Stomach smooth muscle (tissue), 2 donors: ENCODE data around the gene TBK1.

Source experiments
- H3K27ac ChIP-seq: one replicate; pipeline ENCODE4 v1.7.0; 2013; ENCODE audit warnings: mild to moderate bottlenecking, low read length, inconsistent platforms
- H3K27me3 ChIP-seq, 2 donors: one replicate each; pipeline ENCODE4 v1.7.0; 2013; ENCODE audit warnings: low read length in 2 of 2; ENCODE audit not compliant: insufficient read depth in 2 of 2, control insufficient read depth in 1 of 2
- H3K36me3 ChIP-seq, 2 donors: one replicate each; pipeline ENCODE4 v1.7.0; 2013; ENCODE audit warnings: low read length in 2 of 2; ENCODE audit not compliant: control insufficient read depth in 2 of 2, insufficient read depth in 2 of 2
- H3K4me1 ChIP-seq: one replicate; pipeline ENCODE4 v1.7.0; 2013; ENCODE audit warnings: low read length; ENCODE audit not compliant: control insufficient read depth, insufficient read depth
- H3K4me3 ChIP-seq, 2 donors: one replicate each; pipeline ENCODE4 v1.7.0; 2013; ENCODE audit warnings: low read length in 2 of 2
- H3K9ac ChIP-seq, 2 donors: one replicate each; pipeline ENCODE4 v1.7.0; 2013; ENCODE audit warnings: low read length in 2 of 2, mild to moderate bottlenecking in 1 of 2
- H3K9me3 ChIP-seq, 2 donors: one replicate each; pipeline ENCODE4 v1.7.0; 2013; ENCODE audit warnings: low read length in 2 of 2; ENCODE audit not compliant: control insufficient read depth in 2 of 2
- donor health status: healthy.
- donor health status: Pancreatic carcinoma.

The TBK1 gene

DNA sequence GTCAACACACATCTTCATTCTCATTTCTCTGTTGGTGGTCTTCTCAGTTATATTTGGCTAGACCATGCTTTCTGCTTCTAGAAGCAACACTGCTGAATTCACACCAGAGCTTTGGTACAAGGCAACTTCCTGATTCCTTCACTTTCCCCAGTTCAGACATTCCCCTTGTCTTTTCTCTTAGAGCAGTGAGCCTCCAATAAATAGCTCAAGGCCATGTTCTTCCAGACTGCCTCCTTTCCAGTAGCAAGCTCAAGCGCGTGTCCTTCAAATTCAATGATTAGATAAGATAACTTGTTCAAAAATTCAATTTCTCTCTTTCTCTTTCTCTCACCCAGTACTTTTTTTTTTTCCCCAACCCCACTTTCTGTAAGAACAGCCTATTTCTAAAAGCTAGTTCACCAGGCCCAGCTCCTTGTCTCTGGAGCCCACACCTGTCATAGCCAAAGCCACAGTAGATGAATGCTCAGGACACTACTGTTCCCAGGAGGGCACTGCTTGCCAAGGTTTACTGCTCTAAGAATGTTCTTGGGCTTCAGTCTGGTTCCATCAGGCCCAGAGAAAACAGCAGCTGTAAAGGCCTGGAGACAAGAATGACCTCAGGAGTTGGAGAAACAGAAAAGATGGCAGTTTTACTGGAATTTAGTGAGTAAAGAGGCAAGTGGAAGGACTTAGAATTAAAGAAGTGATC is 17.7 kb downstream of the TBK1 start:
- Histone ChIP-seq H3K9ac (no peak overlapping the region), H3K9me3 (no peaks in the 10 kb centered on the region), H3K4me1 (no peaks in the 10 kb centered on the region), H3K4me3 (no peak overlapping the region), H3K36me3 (peaks cover 24 to 54% of the 10 kb centered on the region in 2 donors), H3K27ac (no peak overlapping the region), H3K27me3 (no peaks in the 10 kb centered on the region)

DNA sequence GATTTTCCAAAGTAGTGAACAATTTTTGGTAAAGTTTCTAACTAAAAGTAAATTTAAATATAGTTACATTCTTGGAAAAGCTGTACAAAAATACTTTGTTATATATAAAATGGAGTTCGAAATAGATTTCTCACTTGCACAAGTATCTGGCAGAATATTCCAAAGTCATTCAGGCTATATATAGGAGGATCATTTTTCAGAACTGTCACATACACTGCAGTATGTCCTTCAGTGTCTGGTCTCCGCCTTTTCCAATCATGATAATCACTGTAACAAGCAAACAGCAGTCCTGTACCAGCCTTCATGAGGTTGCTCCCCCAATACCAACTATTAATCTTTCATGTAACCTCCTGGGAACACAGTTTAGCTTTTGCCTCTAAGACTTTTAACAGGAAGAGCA is 18.6 kb downstream of the TBK1 start:
- no peaks in the 10 kb centered on the region for H3K27me3 ChIP-seq
- no peaks in the 10 kb centered on the region for H3K9me3 ChIP-seq
- peaks cover 27 to 56% of the 10 kb centered on the region in 2 donors for H3K36me3 ChIP-seq
- H3K4me1 ChIP-seq, result no peaks in the 10 kb centered on the region
- no peak overlapping the region for H3K9ac ChIP-seq
- H3K27ac ChIP-seq, result no peak overlapping the region
- no peak overlapping the region for H3K4me3 ChIP-seq

DNA sequence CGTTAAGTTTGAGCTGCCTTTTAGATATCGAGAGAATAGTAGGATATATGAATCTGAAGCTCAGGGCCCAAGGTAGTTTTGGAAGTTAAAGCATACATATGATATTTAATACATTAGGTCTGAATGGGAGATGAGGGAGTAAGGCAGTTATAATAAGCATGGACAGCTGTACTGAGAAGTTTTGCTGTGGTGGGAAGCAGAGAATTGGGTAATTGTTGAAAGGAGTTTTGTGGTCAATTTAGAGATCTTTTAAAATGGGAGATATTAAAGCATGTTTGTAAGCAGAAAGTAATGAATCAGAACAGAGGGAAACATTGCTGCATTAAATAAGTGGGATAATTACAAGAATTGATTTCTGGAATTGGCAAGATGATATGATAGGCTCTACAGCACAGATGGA is 21.3 kb downstream of the TBK1 start:
- peaks cover 26 to 60% of the 10 kb centered on the region in 2 donors for H3K36me3 ChIP-seq

DNA sequence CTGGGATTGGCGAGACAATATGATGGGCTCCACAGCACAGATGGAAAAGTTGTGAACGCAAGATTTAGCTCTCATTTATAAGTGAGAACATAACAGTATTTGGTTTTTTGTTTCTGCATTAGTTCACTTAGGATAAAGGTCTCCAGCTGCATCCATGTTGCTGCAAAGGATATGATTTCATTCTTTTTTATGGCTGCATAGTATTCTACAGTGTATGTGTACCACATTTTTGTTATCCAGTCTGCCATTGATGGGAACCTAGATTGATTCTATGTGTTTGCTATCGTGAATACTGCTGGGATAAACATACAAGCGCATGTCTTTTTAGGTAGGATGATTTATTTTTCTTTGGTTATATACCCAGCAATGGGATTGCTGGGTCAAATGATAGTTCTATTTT is 23.6 kb downstream of the TBK1 start:
- H3K9ac ChIP-seq, result no peak overlapping the region
- no peaks in the 10 kb centered on the region for H3K27me3 ChIP-seq
- no peaks in the 10 kb centered on the region for H3K4me1 ChIP-seq
- H3K27ac ChIP-seq, result no peak overlapping the region
- no peaks in the 10 kb centered on the region for H3K9me3 ChIP-seq
- no peak overlapping the region for H3K4me3 ChIP-seq
- peaks cover 19 to 47% of the 10 kb centered on the region in 2 donors for H3K36me3 ChIP-seq

More for the DNA sequence above, 21.3 kb downstream of the TBK1 start:
- no peak overlapping the region for H3K4me3 ChIP-seq
- no peak overlapping the region for H3K27ac ChIP-seq
- no peaks in the 10 kb centered on the region for H3K9me3 ChIP-seq
- H3K4me1 ChIP-seq, result no peaks in the 10 kb centered on the region
- H3K9ac ChIP-seq, result no peak overlapping the region
- no peaks in the 10 kb centered on the region for H3K27me3 ChIP-seq

DNA sequence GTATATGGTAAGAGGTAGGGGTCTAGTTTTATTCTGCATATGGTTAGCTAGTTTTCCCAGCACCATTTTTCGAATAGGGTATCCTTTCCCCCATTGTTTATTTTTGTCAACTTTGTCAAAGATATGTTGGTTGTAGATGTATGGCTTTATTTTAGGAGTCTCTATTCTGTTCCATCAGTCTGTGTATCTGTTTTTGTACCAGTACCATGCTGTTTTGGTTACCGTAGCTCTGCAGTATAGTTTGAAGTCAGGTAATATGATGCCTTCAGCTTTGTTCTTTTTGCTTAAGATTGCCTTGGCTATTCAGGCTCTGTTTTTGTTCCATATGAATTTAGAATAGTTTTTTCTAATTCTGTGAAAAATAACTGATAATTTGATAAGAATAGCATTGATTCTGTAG is 24.9 kb downstream of the TBK1 start:
- H3K4me1 ChIP-seq, result no peaks in the 10 kb centered on the region
- no peak overlapping the region for H3K4me3 ChIP-seq
- no peaks in the 10 kb centered on the region for H3K9me3 ChIP-seq
- H3K27ac ChIP-seq, result no peak overlapping the region
- H3K36me3 ChIP-seq, result peaks cover 16 to 38% of the 10 kb centered on the region in 2 donors
- H3K9ac ChIP-seq, result no peak overlapping the region
- no peaks in the 10 kb centered on the region for H3K27me3 ChIP-seq

DNA sequence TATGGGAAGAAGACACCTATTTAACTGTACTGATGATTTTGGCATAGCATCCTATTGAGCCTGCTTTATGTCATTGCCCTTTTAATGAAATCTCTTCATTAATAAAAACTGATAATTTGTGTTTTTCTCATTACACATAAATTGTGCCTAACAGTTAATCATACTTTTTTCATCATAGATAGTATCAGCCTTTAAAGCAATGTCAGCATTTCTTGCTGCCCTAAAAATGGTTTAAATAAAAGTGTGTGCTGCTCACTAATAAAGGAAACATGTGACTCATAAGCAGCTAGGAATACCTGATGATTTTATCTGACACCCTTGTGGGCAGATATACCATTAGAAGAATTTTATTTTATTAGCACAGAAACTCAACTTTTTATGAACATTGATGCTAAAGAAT is 26.7 kb downstream of the TBK1 start:
- H3K27ac ChIP-seq, result no peak overlapping the region
- no peaks in the 10 kb centered on the region for H3K27me3 ChIP-seq
- H3K9me3 ChIP-seq, result no peaks in the 10 kb centered on the region
- H3K9ac ChIP-seq, result no peak overlapping the region
- no peaks in the 10 kb centered on the region for H3K4me1 ChIP-seq
- H3K4me3 ChIP-seq, result no peak overlapping the region
- peaks cover 14 to 40% of the 10 kb centered on the region in 2 donors for H3K36me3 ChIP-seq

DNA sequence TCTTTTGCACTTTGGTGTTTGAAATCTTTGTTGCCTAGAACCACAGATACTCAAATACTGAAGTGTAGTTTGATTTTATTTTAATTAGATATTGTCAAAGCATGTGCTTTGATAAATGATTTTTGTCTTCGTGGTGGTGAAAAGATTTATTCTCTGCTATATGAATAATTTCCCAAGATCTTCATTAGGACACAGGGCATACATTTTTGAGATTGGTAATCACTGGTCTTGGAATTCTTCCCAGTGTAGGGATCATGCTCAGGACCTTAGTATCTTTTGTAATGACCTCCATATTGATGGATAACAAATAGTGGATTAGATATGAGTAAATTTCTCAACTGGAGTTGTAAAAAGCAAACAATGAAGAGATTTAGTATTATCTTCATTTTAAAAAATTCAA is 28.2 kb downstream of the TBK1 start:
- H3K36me3 ChIP-seq, result peaks cover 10 to 30% of the 10 kb centered on the region in 2 donors
- no peaks in the 10 kb centered on the region for H3K4me1 ChIP-seq
- no peaks in the 10 kb centered on the region for H3K9me3 ChIP-seq
- H3K4me3 ChIP-seq, result no peak overlapping the region
- H3K9ac ChIP-seq, result no peak overlapping the region
- H3K27me3 ChIP-seq, result no peaks in the 10 kb centered on the region
- no peak overlapping the region for H3K27ac ChIP-seq

DNA sequence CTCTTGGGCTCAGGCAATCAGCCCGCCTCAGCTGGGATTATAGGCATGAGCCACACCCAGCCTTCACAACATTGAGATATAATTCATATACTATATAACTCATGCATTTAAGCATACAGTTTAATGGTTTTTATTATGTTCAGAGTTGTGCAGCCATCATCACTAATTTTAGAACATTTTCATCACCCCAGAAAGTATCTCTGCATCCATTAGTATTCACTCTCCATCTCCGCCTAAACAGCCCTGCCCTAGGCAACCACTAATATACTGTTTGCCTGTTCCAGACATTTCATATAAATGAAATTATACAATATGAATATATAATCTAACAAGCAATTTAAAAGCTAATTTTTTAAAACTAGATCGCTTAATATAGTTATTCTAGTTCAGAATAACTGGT is 34.7 kb downstream of the TBK1 start:
- no peak overlapping the region for H3K9ac ChIP-seq
- no peaks in the 10 kb centered on the region for H3K4me1 ChIP-seq
- no peak overlapping the region for H3K4me3 ChIP-seq
- peaks cover 14 to 20% of the 10 kb centered on the region in 2 donors for H3K36me3 ChIP-seq
- no peaks in the 10 kb centered on the region for H3K9me3 ChIP-seq
- H3K27me3 ChIP-seq, result no peaks in the 10 kb centered on the region
- no peak overlapping the region for H3K27ac ChIP-seq

DNA sequence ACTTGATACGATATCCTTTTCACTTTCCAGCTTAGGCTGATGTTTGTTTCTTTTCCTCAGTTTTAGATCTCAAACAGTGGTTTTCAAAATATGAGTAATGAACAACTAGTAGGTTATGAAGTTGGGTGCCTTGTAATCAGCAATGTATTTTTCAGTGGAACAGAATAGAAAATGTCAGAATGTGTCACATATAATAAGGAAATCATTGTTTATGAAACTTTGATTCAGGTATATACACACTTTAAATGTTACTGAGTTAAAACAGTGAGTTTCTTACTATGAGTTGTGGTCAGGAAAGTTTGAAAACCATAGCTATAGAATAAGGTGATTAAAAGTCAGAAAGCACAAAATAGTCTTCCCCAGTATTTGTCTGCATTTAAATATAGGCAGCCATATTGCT is 39.8 kb downstream of the TBK1 start:
- no peak overlapping the region for H3K27ac ChIP-seq
- no peak overlapping the region for H3K9ac ChIP-seq
- H3K27me3 ChIP-seq, result no peaks in the 10 kb centered on the region
- H3K4me3 ChIP-seq, result no peak overlapping the region
- H3K36me3 ChIP-seq, result peaks cover 14 to 19% of the 10 kb centered on the region in 2 donors
- no peaks in the 10 kb centered on the region for H3K4me1 ChIP-seq
- H3K9me3 ChIP-seq, result no peaks in the 10 kb centered on the region

DNA sequence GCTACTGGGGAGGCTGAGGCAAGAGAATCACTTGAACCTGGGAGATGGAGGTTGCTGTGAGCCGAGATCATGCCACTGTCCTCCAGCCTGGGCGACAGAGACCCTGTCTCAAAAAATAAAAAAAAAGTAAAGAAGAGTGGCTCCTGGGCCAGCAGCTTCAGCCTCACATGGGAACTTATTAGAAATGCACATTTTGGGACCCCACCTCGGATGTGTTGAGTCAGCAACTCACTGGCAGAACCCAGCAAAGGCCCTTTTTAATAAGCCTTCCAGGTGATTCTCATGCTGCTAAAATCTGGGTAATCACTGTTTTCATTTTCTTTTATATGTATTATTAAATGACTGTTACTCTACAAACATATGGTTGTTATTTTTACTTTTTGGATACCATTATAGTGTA is 41.6 kb downstream of the TBK1 start:
- Histone ChIP-seq H3K4me1 (no peaks in the 10 kb centered on the region), H3K27ac (no peak overlapping the region), H3K4me3 (no peak overlapping the region), H3K36me3 (peaks cover 14 to 19% of the 10 kb centered on the region in 2 donors), H3K9ac (no peak overlapping the region), H3K9me3 (no peaks in the 10 kb centered on the region), H3K27me3 (no peaks in the 10 kb centered on the region)

DNA sequence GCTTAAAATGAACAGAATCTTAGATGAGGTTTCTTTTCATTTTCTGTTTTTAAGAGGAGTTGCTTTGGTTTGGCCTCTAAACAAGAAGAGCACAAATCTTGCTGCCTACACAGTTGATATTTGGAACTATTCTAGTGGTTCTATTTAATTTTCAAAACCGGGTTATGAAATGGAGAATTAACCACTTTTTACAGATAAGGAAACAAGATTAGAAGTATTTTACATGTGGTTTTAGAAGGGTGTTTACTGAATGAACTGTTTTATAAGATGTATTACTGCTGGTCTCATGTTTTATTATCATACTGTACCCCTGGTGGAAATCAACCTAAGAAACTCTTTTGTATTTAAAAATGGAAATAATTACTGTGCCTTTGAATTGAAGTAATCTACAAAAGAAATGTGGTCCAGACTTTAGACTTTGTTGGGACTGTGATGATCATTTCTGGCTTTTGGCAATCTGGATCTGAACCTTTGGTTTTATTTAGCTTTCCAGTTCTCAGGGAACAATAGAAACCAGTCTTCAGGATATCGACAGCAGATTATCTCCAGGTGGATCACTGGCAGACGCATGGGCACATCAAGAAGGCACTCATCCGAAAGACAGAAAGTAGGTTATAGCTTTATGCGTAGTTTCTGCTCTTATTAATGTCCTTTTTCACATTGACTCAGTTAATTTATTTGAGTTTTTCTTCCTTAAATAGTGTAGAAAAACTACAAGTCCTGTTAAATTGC is 43.2 kb downstream of the TBK1 start:
- no peak overlapping the region for H3K27ac ChIP-seq
- no peak overlapping the region for H3K4me3 ChIP-seq
- no peaks in the 10 kb centered on the region for H3K27me3 ChIP-seq
- no peaks in the 10 kb centered on the region for H3K4me1 ChIP-seq
- no peak overlapping the region for H3K9ac ChIP-seq
- H3K36me3 ChIP-seq, result peaks cover 14 to 23% of the 10 kb centered on the region in 2 donors
- H3K9me3 ChIP-seq, result no peaks in the 10 kb centered on the region
